Measurements from ENCODE around the gene LSAMP.
"Not testable (repeated sequence)": the region's sequence is repeated elsewhere in the genome, so short reads cannot be mapped to it uniquely, and the experiment has no call there.

LSAMP gene

GRCh38 chr3:115823083-115823482, 622.2 kb downstream of the LSAMP start:
- DNase-seq: no peak

- DNase-seq: no peak
Measured at GRCh38 chr3:115822579-115822978, 622.7 kb downstream of the LSAMP start.

DNA sequence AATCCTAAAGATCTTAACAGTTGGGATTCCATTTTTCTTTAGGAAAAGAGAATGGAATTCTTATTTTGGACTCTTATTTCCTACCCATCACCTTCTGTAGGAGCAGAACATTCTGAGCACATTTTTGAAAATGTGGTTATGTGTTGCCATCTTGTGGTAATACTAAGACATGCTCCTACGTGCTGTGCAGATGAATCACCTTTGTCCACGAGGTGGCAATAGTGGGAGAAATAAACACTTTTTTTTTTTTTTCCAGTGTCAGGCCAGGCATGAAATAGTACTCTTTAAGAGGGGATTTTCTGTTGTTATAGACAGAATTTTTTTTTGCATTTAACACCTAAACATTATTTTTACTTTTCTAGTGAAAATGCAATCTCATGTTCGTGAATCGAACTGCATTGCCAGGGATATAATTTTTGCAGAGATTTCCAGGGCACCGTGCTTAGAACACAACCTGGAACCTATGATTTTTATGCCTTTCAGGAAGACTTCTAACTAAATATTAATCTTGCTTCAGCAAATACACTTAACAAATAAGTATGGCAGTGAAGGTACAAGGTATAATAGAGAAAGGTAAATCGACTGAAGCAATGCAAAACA, 625.4 kb downstream of the LSAMP start:
- peak; percentile 30 to 46 for DNase-seq

DNA sequence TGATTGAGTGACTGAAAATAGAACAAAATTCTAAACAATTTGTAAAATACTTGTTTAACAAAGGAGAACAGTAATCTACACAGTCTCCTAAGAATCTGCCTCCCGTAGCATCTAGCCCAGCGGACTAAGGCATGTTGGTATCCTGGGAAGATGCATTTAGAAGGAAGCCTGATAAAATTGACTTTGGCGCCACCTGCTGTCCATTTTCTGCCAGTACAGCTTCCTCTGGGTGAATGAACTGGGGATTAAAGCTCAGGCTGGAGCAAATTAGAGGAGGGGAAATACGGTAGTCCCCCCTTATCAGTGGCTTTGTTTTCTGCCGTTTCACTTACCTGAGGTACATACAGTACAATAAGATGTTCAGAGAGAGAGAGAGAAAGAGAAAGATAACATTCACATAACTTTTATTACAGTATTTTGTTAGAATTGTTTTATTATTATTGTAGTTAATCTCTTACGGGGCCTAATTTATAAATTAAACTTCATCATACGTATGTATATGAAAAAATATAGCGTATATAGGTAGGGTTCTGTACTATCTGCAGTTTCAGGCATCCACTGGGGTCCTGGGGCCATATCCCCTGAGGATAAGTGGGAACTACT, 630.4 kb downstream of the LSAMP start:
- DNase-seq: peak; percentile 79 to 84

DNA sequence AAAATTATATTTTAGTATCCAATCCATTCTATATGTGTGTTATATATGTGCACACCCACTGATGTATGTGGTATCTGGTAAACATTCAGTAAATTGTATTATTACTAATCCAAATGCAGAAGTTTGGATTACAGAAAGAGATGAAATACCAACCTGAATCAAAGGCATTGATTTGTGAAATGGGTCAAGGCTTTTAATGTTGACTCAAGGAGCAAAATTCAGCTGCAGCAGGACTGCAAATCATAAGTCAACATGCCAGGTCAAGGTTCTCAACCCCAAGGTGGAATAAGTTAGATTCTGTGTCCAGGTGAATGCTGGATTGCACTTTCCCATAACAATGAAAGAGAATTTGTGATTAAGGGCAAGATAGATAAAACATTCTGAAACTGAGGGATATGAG, 631.3 kb downstream of the LSAMP start:
- DNase-seq: no peak

GRCh38 chr3:115808816-115809215, 636.5 kb downstream of the LSAMP start:
- no peak for DNase-seq

- no peak for DNase-seq
Measured at GRCh38 chr3:115808244-115808643, 637.0 kb downstream of the LSAMP start.

DNA sequence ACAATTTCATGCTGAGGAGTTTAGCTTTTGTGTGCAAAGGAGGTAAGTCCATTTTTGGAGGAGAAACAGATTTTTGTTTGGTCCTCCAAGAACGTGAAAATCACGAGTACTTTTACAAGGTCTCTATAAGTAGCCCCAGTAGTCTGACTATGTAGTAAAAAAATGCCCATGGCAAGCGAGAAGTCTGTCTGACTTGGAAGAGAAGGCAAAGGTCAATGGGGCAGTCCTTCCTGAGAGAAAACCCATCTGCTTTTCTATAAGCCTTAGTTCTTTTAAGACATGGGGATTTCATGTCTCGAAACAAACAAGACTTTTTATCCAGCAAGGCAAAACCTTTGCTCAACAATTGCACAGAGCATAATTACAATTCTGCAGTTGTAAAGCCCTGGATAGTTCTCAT, 638.8 kb downstream of the LSAMP start:
- no peak for DNase-seq

DNA sequence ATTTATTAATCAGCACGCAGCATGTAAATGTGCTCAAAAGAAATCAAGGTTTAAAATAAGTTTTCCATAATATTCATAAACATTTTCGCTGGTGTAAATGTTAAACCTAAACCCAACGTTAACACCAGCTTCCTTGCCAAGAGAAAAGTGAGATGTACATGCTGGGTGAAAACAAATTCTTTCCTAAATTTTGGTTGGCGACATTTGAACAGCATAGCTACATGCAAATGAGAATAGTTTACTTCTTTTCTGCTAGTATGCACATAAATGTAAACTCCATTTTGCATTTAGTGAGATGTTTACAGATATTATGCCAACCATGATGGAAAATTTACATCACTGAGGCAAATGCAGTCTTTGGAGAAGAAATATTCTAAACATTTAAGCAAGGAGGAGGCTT, 639.8 kb downstream of the LSAMP start:
- DNase-seq: no peak

- no peak for DNase-seq
Measured at GRCh38 chr3:115804713-115805119, 640.6 kb downstream of the LSAMP start.

- no peak for DNase-seq
Measured at GRCh38 chr3:115804200-115804599, 641.1 kb downstream of the LSAMP start.

- no peak for DNase-seq
Measured at GRCh38 chr3:115803661-115804060, 641.6 kb downstream of the LSAMP start.

GRCh38 chr3:115800489-115801075, 644.7 kb downstream of the LSAMP start:
- DNase-seq: no peak

- not testable (repeated sequence) for DNase-seq
Measured at GRCh38 chr3:115800065-115800464, 645.2 kb downstream of the LSAMP start.

GRCh38 chr3:115792206-115792955, 652.9 kb downstream of the LSAMP start:
- peak in 1 of 2 experiments; percentile 34 for DNase-seq

GRCh38 chr3:115791271-115792153, 653.8 kb downstream of the LSAMP start:
- DNase-seq: not testable (repeated sequence)

- peak; percentile 45 to 55 for DNase-seq
Measured at GRCh38 chr3:115790759-115791158, 654.5 kb downstream of the LSAMP start.

DNA sequence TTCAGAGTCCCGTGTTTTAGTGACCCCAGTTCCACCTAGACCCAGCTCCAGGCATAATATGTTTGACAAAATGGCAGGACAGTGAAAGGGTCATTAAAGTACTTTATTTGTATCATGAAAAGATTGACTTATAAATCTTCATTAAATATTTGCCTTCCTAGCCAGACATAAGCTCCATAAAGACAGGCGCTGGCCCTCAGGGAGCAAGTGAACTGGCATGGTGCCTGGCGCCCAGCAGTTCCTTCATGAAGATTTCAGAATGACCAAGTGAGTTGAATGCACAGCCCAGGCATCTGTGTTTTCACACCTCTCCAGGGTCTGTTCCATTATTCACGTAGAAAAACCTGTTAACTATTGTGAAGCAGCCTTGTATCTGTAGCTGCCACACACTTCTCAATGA, 655.8 kb downstream of the LSAMP start:
- DNase-seq: no peak

- no peak for DNase-seq
Measured at GRCh38 chr3:115788921-115789470, 656.3 kb downstream of the LSAMP start.

DNA sequence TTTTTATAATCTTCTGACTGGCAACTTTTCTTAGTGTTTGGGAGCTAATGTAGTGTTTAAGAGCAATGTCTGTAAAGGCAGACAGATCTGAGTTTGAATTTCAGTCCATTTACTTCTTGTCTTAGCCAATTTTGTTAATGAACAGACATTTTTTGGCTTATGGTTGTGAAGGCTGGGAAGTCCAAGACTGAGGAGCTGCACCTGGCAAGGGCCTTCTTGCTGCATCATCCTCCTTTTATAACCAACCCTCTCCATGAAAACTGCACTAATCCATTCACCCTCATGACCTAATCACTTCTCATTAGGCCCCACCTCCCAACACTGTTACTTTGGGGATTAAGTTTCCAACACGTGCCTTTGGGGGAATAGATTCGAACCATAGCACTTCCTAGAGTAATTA, 657.5 kb downstream of the LSAMP start:
- no peak for DNase-seq

- no peak for DNase-seq
Measured at GRCh38 chr3:115785782-115786181, 659.5 kb downstream of the LSAMP start.

GRCh38 chr3:115784739-115785536, 660.3 kb downstream of the LSAMP start:
- DNase-seq: no peak

All from activated T-cell treated with anti-CD3 and anti-CD28 coated beads, Interleukin-2, amount 50 U/mL, for 48 hours (primary cell).